ENCODE results near the gene TMEM255B. TPM values are rescaled to one million over a fixed set of nuclear protein-coding genes. Genes with fewer than 3 reads are reported as not detected.
A peak's percentile ranks its signal among the peaks of the same experiment; 100 is the strongest.
"Not testable (repeated sequence)": the region's sequence is repeated elsewhere in the genome, so short reads cannot be mapped to it uniquely, and the experiment has no call there.

The TMEM255B gene
- 0.91 and 1.5 TPM in 2 replicates for total RNA-seq
- long read RNA-seq = 0 reads

DNA sequence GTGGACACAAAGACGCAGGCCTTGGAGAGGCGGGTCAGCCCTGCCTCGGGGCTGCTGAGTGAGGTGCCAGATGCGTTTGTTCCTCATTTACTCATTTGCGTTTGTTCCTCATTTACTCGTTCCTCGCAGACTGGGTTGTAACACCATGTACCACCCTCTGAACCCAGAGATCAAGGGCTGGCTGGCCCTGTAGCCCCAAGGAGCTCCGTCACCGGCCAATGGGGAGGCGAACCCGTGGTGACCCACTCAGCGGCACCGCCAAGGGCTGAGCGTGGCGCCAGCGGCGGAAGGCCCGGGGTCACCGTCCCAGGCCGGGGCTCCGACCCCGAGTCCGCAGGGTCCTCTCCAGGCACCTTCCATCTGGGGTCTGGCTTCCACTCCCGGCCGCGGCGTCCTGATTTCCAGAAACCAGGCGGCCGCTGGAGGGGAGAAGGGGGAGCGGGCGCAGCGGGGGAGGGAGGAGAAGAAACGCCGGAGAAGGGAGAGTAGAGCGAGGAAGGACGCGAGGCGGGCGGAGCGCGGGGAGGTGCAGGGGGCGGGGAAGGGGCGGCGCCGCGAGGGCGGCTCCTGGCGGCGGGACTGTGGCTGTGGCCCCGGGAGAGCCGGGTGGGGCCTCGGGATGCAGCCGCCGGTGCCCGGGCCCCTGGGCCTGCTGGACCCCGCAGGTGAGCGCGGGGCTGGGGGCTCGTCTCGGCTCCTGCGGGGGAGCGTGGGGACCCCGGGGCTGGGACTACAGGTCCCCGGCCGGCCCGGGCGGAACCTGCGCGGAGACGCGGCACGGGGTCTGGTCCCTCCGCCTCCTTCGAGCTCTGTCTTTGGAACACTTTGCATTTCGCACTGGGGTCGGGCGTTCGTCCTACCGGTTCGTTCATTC is at the start of gene TMEM255B:
Gene TMEM255B (plus strand): TSS at position 576 of the 874 bp plus-strand sequence. CDS start 44 bp downstream, at position 620.
- peak; percentile 63 for DNase-seq (ENCODE audit: low spot score, unreplicated experiment)
- Mint-ChIP-seq H3K9me3 (ENCODE audit: low read depth) (no peaks in the 10 kb centered on the region), H3K27ac (peak within 1 kb of the TSS; percentile 65), H3K4me3 (ENCODE audit: low read depth) (peak within 1 kb of the TSS; percentile 81), H3K27me3 (peaks cover 75% of the 10 kb centered on the region), H3K4me1 (ENCODE audit: low read depth) (peaks cover 7% of the 10 kb centered on the region), H3K36me3 (ENCODE audit: insufficient read depth) (no peaks in the 10 kb centered on the region)
- TF ChIP-seq, protein P1, sequence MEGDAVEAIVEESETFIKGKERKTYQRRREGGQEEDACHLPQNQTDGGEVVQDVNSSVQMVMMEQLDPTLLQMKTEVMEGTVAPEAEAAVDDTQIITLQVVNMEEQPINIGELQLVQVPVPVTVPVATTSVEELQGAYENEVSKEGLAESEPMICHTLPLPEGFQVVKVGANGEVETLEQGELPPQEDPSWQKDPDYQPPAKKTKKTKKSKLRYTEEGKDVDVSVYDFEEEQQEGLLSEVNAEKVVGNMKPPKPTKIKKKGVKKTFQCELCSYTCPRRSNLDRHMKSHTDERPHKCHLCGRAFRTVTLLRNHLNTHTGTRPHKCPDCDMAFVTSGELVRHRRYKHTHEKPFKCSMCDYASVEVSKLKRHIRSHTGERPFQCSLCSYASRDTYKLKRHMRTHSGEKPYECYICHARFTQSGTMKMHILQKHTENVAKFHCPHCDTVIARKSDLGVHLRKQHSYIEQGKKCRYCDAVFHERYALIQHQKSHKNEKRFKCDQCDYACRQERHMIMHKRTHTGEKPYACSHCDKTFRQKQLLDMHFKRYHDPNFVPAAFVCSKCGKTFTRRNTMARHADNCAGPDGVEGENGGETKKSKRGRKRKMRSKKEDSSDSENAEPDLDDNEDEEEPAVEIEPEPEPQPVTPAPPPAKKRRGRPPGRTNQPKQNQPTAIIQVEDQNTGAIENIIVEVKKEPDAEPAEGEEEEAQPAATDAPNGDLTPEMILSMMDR (IDR thresholded peaks at IDR 0.05; ENCODE audit: unreplicated experiment) = peak; percentile 55

DNA sequence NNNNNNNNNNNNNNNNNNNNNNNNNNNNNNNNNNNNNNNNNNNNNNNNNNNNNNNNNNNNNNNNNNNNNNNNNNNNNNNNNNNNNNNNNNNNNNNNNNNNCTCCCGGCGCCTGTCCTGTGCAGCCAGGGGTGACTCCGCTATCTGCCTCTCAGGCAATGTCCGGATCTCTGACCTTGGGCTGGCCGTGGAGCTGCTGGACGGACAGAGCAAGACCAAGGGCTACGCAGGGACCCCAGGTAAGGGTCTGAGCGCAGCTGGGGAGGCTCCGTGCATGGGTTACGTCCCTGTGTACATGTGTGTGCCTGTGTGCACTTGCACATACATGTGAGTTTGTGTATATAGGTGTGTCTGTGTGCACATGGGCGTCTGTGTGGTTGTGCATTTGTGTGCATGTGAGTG is 36.1 kb upstream of the TMEM255B start:
- H3K27me3 Mint-ChIP-seq = peaks cover 3% of the 10 kb centered on the region
- no peak overlapping the region for H3K27ac Mint-ChIP-seq
- TF ChIP-seq, protein P1 (IDR thresholded peaks at IDR 0.05; ENCODE audit: unreplicated experiment) = no peak
- peaks cover 5% of the 10 kb centered on the region for H3K4me1 Mint-ChIP-seq (ENCODE audit: low read depth)
- no peak for DNase-seq (ENCODE audit: low spot score, unreplicated experiment)
- H3K36me3 Mint-ChIP-seq (ENCODE audit: insufficient read depth) = no peaks in the 10 kb centered on the region
- H3K9me3 Mint-ChIP-seq (ENCODE audit: low read depth) = no peaks in the 10 kb centered on the region
- no peak overlapping the region for H3K4me3 Mint-ChIP-seq (ENCODE audit: low read depth)

- peak overlapping the region; percentile 19 for H3K4me3 Mint-ChIP-seq (ENCODE audit: low read depth)
- peaks cover 5% of the 10 kb centered on the region for H3K4me1 Mint-ChIP-seq (ENCODE audit: low read depth)
- TF ChIP-seq, protein P1 (IDR thresholded peaks at IDR 0.05; ENCODE audit: unreplicated experiment) = no peak
- H3K27ac Mint-ChIP-seq = no peak overlapping the region
- no peaks in the 10 kb centered on the region for H3K9me3 Mint-ChIP-seq (ENCODE audit: low read depth)
- H3K36me3 Mint-ChIP-seq (ENCODE audit: insufficient read depth) = no peaks in the 10 kb centered on the region
- DNase-seq (ENCODE audit: low spot score, unreplicated experiment) = no peak
- peaks cover 3% of the 10 kb centered on the region for H3K27me3 Mint-ChIP-seq
Measured at GRCh38 chr13:113723410-113724015, 35.5 kb upstream of the TMEM255B start.

DNA sequence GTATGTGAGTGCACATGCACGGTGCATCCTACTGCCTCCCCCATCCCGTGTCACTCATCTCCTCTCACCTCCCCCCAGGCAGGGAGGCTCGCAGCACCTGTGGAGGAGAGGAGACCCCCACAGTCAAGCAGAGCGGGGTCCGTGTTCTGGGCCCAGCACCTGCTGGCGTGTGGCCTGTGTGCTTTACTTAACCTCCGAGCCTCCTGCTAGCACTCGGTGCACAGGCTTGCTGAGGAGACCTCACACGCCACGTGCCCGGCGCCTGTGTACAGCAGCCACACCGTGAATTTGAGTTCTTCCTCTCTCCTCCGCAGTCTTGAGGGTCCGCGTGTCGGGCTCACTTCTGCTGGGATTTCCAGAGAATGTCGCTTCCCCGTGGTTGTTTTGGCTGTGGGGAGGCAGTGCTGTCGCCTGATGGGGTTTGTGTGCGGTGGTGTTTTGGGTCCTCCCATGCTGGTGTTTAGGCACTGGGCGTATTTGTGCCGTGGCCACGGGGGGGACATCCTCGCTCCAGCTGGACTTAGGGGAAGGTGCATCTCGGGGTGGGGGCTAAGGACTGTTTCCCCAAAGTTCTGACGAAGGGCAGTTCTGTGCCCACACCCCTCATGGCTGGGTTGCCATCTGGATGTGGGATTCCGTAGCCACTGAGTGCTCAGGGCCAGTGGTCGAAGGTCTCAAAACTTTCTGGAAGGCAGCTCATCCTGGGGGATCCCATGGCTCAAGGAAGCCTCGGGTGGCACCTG is 34.8 kb upstream of the TMEM255B start:
- Mint-ChIP-seq H3K27ac (no peak overlapping the region), H3K4me1 (ENCODE audit: low read depth) (peaks cover 5% of the 10 kb centered on the region), H3K4me3 (ENCODE audit: low read depth) (peak overlapping the region; percentile 82), H3K9me3 (ENCODE audit: low read depth) (no peaks in the 10 kb centered on the region), H3K36me3 (ENCODE audit: insufficient read depth) (no peaks in the 10 kb centered on the region), H3K27me3 (peaks cover 3% of the 10 kb centered on the region)
- TF ChIP-seq, protein P1 (IDR thresholded peaks at IDR 0.05; ENCODE audit: unreplicated experiment) = no peak
- DNase-seq (ENCODE audit: low spot score, unreplicated experiment) = no peak

GRCh38 chr13:113724780-113725315 is 34.2 kb upstream of the TMEM255B start:
- H3K4me1 Mint-ChIP-seq (ENCODE audit: low read depth) = peaks cover 5% of the 10 kb centered on the region
- H3K27me3 Mint-ChIP-seq = peaks cover 3% of the 10 kb centered on the region
- H3K27ac Mint-ChIP-seq = peak overlapping the region; percentile 98
- TF ChIP-seq, protein P1 (IDR thresholded peaks at IDR 0.05; ENCODE audit: unreplicated experiment) = peak; percentile 96
- peak; percentile 79 for DNase-seq (ENCODE audit: low spot score, unreplicated experiment)
- H3K36me3 Mint-ChIP-seq (ENCODE audit: insufficient read depth) = no peaks in the 10 kb centered on the region
- H3K9me3 Mint-ChIP-seq (ENCODE audit: low read depth) = no peaks in the 10 kb centered on the region
- H3K4me3 Mint-ChIP-seq (ENCODE audit: low read depth) = peak overlapping the region; percentile 82

GRCh38 chr13:113725329-113726105 is 33.5 kb upstream of the TMEM255B start:
- not testable (repeated sequence) for H3K27me3 Mint-ChIP-seq

More at GRCh38 chr13:113725329-113726105, 33.5 kb upstream of the TMEM255B start:
- peak; percentile 55 for DNase-seq (ENCODE audit: low spot score, unreplicated experiment)
- not testable (repeated sequence) for H3K36me3 Mint-ChIP-seq (ENCODE audit: insufficient read depth); H3K4me1 Mint-ChIP-seq (ENCODE audit: low read depth); H3K9me3 Mint-ChIP-seq (ENCODE audit: low read depth); H3K4me3 Mint-ChIP-seq (ENCODE audit: low read depth)
- peak overlapping the region; percentile 98 for H3K27ac Mint-ChIP-seq
